Glutamatergic neuron (in vitro differentiated cells): ENCODE measurements around the gene LST1. TPM values are rescaled to one million over a fixed set of nuclear protein-coding genes. Genes with fewer than 3 reads are reported as not detected.
"Not testable (repeated sequence)": the region's sequence is repeated elsewhere in the genome, so short reads cannot be mapped to it uniquely, and the experiment has no call there.

ENCODE experiments used
- DNase-seq: peaks from one replicate; pipeline ENCODE4 v3.0.0; 2022
- H3K27ac Mint-ChIP-seq: one replicate; pipeline ENCODE4 v1.8.0; 2020; ENCODE audit warnings: mild to moderate bottlenecking, mixed read lengths, inconsistent platforms; ENCODE audit not compliant: unreplicated experiment
- H3K27me3 Mint-ChIP-seq: one replicate; pipeline ENCODE4 v1.8.0; 2020; ENCODE audit warnings: mild to moderate bottlenecking, moderate library complexity, mixed read lengths, inconsistent platforms; ENCODE audit not compliant: unreplicated experiment
- H3K36me3 Mint-ChIP-seq: one replicate; pipeline ENCODE4 v1.8.0; 2020; ENCODE audit warnings: mild to moderate bottlenecking, mixed read lengths, inconsistent platforms; ENCODE audit not compliant: unreplicated experiment
- H3K4me1 Mint-ChIP-seq: one replicate; pipeline ENCODE4 v1.8.0; 2020; ENCODE audit warnings: mild to moderate bottlenecking, low read depth, mixed read lengths, inconsistent platforms; ENCODE audit not compliant: unreplicated experiment
- H3K4me3 Mint-ChIP-seq: one replicate; pipeline ENCODE4 v1.8.0; 2020; ENCODE audit warnings: mild to moderate bottlenecking, mixed read lengths, inconsistent platforms; ENCODE audit not compliant: unreplicated experiment
- H3K9me3 Mint-ChIP-seq: one replicate; pipeline ENCODE4 v1.8.0; 2020; ENCODE audit warnings: mild to moderate bottlenecking, moderate library complexity, mixed read lengths, inconsistent platforms; ENCODE audit not compliant: unreplicated experiment
- CTCF ChIP-seq: fragments of 200-600 bp; sonication (generic); IDR thresholded peaks from one replicate; pipeline ENCODE4 v1.5.0; 2021; ENCODE audit not compliant: partially characterized antibody, unreplicated experiment
- total RNA-seq: library from RNA; stranded (reverse); fragmentation: NEBNext Ultra II Directional; extraction: Animal tissue kit (Norgen Biotek cat#: 25700); gene quantifications from one replicate; pipeline ENCODE4 v1.2.1, GENCODE V29; 2021; ENCODE audit not compliant: unreplicated experiment

The LST1 gene
- total RNA-seq, 1 donor from 2014 or later = not detected

- no peaks in the 10 kb centered on the region for H3K36me3 Mint-ChIP-seq
- H3K27me3 Mint-ChIP-seq = peaks cover 12% of the 10 kb centered on the region
- peak; percentile 88 for DNase-seq
- H3K9me3 Mint-ChIP-seq = peaks cover 22% of the 10 kb centered on the region
- peak; percentile 24 for TF ChIP-seq CTCF
- peak within 1 kb of the TSS; percentile 93 for H3K4me3 Mint-ChIP-seq
- peak within 1 kb of the TSS; percentile 95 for H3K27ac Mint-ChIP-seq
- H3K4me1 Mint-ChIP-seq = peaks cover 15% of the 10 kb centered on the region
These were observed 38.9 kb upstream of the LST1 start, which contains the start of gene NFKBIL1 for GRCh38 chr6:31546958-31547726. Gene NFKBIL1 (plus strand): TSS chr6:31547608. CDS start chr6:31547695, 87 bp downstream.

- H3K27ac Mint-ChIP-seq = peak overlapping the region; percentile 95
- peaks cover 12% of the 10 kb centered on the region for H3K27me3 Mint-ChIP-seq
- H3K9me3 Mint-ChIP-seq = peaks cover 22% of the 10 kb centered on the region
- H3K36me3 Mint-ChIP-seq = no peaks in the 10 kb centered on the region
- no peak for TF ChIP-seq CTCF
- peaks cover 12% of the 10 kb centered on the region for H3K4me1 Mint-ChIP-seq
- DNase-seq = no peak
- peak overlapping the region; percentile 93 for H3K4me3 Mint-ChIP-seq
These were observed 38.1 kb upstream of the LST1 start for GRCh38 chr6:31547727-31548543.

GRCh38 chr6:31548544-31548873, 37.6 kb upstream of the LST1 start:
- peaks cover 12% of the 10 kb centered on the region for H3K27me3 Mint-ChIP-seq
- H3K36me3 Mint-ChIP-seq = no peaks in the 10 kb centered on the region
- peak overlapping the region; percentile 39 for H3K27ac Mint-ChIP-seq
- peak overlapping the region; percentile 93 for H3K4me3 Mint-ChIP-seq
- no peak for DNase-seq
- peaks cover 22% of the 10 kb centered on the region for H3K9me3 Mint-ChIP-seq
- TF ChIP-seq CTCF = no peak
- H3K4me1 Mint-ChIP-seq = peaks cover 8% of the 10 kb centered on the region

GRCh38 chr6:31551371-31551770, 34.7 kb upstream of the LST1 start:
- not testable (repeated sequence) for H3K27me3 Mint-ChIP-seq, H3K4me3 Mint-ChIP-seq, H3K36me3 Mint-ChIP-seq, H3K4me1 Mint-ChIP-seq
- peak; percentile 48 for DNase-seq
- Mint-ChIP-seq H3K9me3 (peaks cover 11% of the 10 kb centered on the region), H3K27ac (peak overlapping the region; percentile 38)

- peaks cover 4% of the 10 kb centered on the region for H3K36me3 Mint-ChIP-seq
- no peak for TF ChIP-seq CTCF
- H3K4me3 Mint-ChIP-seq = no peak overlapping the region
- H3K27ac Mint-ChIP-seq = no peak overlapping the region
- H3K4me1 Mint-ChIP-seq = peaks cover 4% of the 10 kb centered on the region
- H3K27me3 Mint-ChIP-seq = peaks cover 3% of the 10 kb centered on the region
- H3K9me3 Mint-ChIP-seq = peaks cover 6% of the 10 kb centered on the region
- DNase-seq = no peak
These were observed 29.8 kb upstream of the LST1 start for GRCh38 chr6:31556307-31556706.
